HG03175 (cell line): ENCODE data around the gene EPC1.
"Not testable (repeated sequence)": the region's sequence is repeated elsewhere in the genome, so short reads cannot be mapped to it uniquely, and the experiment has no call there.

Experiments
- ATAC-seq: cut with Tn5 transposase; IDR thresholded peaks from one replicate; pipeline ENCODE4 v1.9.1; 2021; ENCODE audit warnings: mild to moderate bottlenecking, moderate library complexity; ENCODE audit not compliant: unreplicated experiment

Gene EPC1

GRCh38 chr10:32239769-32240168 lies 107.2 kb downstream of the EPC1 start:
- ATAC-seq = no peak

- no peak for ATAC-seq
These were observed 109.2 kb downstream of the EPC1 start for GRCh38 chr10:32237644-32238345.

GRCh38 chr10:32234471-32234870 lies 112.5 kb downstream of the EPC1 start:
- ATAC-seq = no peak

GRCh38 chr10:32233375-32233774 lies 113.6 kb downstream of the EPC1 start:
- ATAC-seq = not testable (repeated sequence)

- ATAC-seq = no peak
These were observed 114.6 kb downstream of the EPC1 start for GRCh38 chr10:32232378-32232777.

- not testable (repeated sequence) for ATAC-seq
These were observed 117.2 kb downstream of the EPC1 start for GRCh38 chr10:32229788-32230187.

GRCh38 chr10:32229170-32229569 lies 117.8 kb downstream of the EPC1 start:
- ATAC-seq = no peak

- ATAC-seq = no peak
These were observed 119.2 kb downstream of the EPC1 start for GRCh38 chr10:32227802-32228201.

- no peak for ATAC-seq
These were observed 120.3 kb downstream of the EPC1 start for GRCh38 chr10:32226624-32227023.

GRCh38 chr10:32225976-32226375 lies 121.0 kb downstream of the EPC1 start:
- no peak for ATAC-seq

- not testable (repeated sequence) for ATAC-seq
These were observed 124.6 kb downstream of the EPC1 start for GRCh38 chr10:32222376-32222775.

- ATAC-seq = not testable (repeated sequence)
These were observed 127.8 kb downstream of the EPC1 start for GRCh38 chr10:32219156-32219555.

GRCh38 chr10:32218206-32219044 lies 128.5 kb downstream of the EPC1 start:
- not testable (repeated sequence) for ATAC-seq
